ENCODE data around the gene NTM.

Gene NTM

DNA sequence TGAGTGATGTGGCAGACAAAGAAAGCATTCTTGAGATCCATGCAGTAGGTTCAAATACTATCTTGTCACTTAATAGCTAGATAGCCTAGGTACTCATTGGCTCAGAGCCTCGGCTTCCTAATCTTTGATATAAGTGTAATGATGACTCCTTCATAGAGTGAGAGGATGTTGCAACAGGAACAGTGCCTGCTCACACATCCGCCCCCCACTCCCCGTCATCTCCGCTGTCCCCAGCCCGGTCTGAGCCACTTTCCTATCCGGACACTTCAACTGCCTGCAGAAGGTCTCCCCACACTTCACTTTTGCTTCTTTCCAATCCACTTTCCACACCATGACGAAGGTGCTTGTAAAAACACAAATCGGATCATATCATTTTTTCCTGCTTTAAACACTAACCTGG lies 128.8 kb downstream of the NTM start:
- DNase-seq (ENCODE audit: low read depth) = no peak

DNA sequence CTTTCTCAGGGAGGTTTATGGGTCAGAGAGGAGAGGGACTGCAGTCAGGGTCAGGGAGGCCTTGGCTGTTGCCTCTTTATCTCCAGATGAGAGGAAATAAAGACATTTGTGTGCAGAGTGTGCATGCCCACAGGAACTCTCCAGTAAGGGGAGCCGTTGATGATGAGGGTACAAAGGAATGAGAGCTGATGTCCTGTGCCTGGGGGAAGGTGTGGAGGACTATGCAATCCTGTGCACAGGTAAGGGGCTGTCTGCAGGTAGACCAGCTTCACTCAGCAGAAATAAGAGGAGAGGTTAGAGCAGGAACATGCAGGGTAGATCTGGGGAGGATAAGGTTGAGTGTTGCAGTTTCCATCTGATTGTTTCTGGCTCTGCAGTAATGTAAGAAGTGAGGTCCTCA lies 132.6 kb downstream of the NTM start:
- no peak for DNase-seq (ENCODE audit: low read depth)

DNA sequence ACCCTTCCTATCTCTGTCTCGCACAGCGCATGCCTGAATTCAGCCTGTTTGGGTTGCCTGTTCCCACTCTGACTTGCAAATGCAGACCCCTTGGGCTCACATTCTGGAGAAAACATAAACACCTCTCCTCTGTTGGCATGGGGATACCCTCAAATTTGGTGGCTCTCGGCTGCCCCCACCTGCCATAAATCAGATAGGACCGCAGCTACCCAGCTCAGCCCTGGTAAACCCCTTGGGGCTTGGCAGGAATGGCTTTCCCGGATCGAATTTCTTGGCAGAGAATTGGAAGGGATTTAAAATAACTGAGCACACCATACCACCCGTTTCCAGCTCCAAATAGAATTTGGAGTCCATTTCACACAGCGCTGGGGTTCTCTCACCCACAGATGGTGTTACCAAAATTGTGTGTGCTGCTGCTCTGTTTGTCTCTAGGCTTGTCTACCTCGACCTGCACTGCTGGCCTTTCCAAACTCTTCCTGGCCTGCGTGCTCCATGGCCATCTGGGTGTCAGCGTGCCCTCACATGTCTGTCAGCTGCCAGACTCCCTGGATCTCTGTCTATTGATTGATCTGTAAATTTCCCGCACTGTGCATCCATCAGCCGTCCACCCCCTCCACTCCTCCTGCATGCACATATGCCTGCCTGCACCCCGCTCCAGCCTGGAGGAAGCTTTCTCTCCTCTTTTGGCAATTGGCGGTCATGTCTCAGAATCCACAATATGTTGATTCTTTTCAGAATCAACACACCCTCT lies 134.0 kb downstream of the NTM start:
- no peak for DNase-seq (ENCODE audit: low read depth)

DNA sequence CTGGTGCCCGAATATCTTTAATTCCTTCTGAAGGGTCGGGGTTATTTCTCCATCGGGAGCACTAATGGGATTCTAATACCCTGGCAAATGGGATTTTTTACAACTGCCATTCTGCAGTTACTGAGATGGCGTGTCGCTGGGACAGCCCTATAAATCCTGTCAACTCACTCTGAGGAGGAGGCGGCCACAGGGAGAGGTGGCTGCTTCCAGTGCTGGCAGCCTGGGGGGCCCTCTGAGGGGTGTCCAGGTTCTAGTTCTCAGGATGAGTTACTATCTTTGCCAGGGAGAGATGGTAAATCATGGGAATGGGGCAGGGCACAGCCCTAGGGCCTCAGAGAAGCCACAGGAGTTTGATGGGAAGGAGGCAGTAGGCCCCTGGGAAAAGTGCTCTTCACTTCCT lies 135.9 kb downstream of the NTM start:
- no peak for DNase-seq (ENCODE audit: low read depth)

DNA sequence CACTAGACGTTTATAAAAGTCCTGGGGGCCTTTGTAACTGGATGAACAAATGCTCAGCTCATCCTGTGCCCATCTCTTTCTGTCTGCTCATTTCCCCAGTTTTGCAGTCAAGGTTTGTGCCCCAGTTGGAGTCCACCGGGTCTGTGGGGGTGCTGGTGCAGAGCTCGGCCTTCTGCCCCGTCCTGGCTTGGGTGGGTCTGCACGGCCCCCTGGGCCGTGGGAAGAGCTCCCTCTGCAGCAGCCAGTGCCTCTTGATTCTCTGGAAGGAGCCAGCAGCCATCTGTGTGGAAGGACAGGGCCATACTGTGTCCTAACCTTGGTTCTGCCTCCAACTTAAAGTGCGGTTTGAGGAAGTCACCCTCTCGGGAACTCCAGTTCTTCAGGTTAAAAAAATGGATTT lies 140.2 kb downstream of the NTM start:
- DNase-seq (ENCODE audit: low read depth) = no peak

DNA sequence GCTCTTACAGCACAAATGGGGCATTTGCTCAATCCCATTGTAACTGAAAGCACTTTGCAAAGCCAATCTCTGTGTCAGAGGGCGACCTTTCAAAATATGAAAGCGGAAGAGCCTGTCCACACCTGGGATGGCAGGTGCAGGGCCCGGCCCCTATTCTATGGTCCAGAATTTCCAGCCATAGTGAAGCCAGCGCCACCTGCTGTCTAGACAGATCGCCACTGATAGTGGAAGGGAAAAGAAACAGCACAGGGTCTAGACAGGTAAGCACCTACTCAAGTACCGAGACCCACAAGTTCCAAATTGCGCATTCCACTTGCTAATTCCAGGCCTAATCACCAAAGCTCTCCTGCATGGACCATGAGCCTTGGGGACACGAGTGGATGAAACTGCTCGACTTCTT lies 141.4 kb downstream of the NTM start:
- no peak for DNase-seq (ENCODE audit: low read depth)

DNA sequence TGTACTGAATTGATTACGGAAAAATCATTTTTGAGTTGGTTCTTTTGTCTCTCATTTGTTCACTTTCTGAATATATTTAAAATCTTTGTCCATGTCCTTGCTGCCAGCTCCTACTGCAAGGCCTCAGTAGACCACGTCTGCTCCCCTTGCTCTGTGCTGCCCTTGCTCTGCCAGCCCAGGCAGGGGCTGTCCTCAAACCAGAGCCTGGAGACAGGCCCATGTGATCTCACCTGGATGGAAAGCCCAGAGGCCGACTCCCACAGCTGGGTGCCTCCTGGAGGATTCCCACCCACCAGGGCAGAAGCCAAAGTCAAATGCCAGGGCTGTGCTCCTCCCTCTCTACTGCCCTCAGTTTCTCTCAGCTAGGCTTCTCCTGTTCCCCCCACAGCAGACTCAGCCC lies 141.8 kb downstream of the NTM start:
- DNase-seq (ENCODE audit: low read depth) = no peak

DNA sequence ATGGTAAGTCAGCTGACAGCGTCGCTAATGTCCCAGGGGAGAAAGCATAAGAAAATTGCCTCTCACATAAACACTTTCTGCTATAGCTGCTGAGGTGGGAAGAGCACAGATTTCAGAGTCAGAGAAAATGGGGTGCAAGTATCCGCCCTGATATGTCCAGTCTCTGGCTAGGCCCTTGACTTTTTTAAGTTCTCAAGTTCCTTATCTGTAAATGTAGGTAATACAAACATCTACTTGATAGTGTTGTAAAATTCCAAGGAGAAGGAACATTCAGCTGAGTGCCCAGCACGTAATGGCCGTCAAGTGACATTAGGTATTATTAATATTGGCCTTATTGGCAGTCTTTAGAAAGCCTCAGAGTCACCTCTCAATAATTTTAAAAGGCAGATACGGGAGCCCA lies 143.6 kb downstream of the NTM start:
- no peak for DNase-seq (ENCODE audit: low read depth)

DNA sequence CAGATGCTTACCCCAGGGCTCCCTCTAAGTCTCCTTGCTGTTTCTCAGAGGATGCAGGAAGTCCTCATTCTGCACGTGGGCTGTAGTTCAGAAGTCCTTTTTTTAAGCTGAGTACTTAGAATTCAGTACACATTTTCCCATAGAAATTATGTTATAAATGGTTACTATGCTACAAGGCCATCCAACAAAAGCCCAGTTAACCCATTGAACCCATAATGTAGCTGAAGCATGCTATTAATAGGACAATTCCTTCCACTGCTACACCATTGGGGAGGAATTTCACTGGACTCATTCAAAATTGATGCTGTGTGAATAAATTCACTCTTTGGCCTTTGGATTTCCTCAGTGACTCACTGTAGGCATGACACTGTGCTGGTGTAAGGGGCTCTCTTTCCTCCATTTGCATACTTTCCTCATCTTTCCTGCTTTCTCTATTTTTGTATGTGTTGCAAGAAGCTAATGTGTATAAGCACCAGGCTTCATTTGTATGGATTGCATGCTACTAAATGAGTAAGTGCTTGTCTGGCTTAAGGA lies 148.0 kb downstream of the NTM start:
- DNase-seq (ENCODE audit: low read depth) = no peak

DNA sequence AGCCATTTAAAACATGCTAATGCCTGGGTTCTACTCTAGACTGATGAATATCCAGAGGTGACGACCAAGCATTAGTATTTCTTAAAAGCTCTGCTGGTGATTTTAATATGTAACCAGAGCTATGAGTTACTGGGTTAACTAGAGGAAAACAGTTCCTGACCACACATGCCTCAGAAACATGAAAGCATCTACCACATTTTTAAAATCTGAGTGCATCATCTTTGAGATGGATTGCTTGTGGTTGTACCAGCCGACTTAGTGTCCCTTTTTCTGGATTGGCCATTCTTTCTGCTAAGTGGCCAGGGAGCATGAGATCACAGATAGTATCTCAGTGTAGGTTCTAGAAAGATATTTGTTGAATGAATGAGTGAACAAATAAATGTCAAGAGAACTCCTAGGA lies 152.4 kb downstream of the NTM start:
- no peak for DNase-seq (ENCODE audit: low read depth)

DNA sequence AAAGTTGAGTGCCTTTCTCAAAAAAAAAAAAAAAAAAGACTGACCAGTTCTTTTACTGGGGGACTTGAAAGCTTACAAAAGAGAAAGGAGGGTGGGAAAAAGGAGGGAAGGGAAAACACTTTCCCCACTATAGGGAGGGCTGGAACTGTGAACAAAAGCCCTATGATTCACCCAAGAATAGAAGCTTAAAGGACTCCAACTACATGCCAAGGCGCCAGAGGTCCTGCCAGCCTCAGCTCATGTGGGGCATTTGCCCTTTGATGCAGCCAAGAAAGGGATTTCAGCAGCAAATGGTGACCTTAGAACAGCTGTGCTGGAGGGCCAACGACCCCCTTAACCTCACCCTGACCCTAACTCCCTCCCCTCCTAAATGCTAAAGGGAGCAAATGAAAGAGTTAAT lies 160.0 kb downstream of the NTM start:
- no peak for DNase-seq (ENCODE audit: low read depth)

DNA sequence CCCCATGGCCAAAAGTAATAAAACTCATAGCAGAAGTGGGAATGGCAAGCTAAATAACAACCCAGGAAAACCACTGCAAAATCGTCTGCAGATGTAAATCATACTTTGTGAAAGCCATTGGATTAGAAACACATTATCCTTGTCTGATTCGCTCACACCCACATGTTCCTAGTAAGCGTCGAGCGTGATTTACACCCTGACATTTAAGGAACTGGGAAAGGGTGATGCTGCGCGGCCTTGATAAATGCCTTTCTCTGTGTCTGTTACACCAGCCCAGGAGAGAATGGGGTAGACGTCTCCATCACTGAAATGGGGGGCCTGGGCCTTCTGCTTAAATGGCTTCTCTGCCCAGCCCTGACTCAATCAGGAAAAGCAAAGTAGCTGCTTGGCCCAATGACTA lies 162.7 kb downstream of the NTM start:
- DNase-seq (ENCODE audit: low read depth) = no peak

DNA sequence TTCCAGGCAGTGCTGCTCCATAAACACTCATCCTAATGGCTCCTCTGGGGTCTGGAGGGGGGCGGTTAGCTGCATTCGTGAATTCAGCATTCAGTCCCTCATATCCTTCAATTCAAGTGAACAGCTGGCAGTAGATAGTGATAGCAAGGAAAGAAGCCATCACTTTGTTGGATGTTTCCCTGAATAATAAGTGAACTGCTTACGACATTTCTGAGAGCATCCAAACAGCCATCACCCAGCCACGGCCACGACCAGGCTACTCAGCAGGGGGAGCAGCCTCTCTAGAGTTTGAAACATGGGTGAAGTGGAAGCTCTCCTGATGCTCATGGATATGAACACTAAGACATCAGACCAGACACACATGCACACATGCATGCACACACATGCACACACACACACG lies 163.6 kb downstream of the NTM start:
- no peak for DNase-seq (ENCODE audit: low read depth)

DNA sequence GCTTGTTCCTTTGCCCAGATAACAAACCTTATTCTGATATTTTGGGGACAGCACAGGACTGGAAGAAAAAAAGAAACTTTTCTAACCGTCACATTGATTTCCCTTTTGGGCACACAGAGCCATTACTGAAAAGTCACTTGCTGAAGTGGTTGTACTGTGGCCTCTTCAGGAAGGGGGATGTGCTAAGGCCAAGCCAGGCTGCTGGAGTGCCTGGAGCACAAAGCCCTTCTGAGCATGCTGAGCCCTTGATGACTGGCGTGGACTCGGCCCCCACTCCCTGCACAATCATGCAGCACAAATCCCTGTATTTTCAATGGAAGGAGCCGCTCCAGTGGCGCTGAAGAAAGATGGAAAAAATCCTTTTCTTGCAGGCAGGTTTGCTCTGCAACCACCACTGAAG lies 164.2 kb downstream of the NTM start:
- DNase-seq (ENCODE audit: low read depth) = no peak

DNA sequence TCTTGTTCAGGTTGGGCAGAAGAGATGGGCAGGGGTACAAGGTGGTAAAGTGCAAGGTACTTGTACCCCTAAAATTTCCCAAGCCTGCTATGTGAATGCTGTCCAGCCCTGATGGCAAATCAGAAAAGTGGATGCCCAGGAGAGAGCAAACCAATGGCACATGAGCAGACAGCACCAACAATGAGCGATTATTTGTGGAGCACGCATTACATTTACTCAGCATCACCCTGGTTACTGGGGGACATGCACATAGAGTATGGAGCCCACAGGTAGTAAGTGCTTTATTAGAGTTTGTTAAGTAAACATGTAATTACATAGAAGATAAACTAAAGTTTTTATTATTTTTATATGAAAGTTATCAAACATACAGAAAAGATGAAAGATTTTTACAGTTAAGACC lies 165.7 kb downstream of the NTM start:
- no peak for DNase-seq (ENCODE audit: low read depth)

DNA sequence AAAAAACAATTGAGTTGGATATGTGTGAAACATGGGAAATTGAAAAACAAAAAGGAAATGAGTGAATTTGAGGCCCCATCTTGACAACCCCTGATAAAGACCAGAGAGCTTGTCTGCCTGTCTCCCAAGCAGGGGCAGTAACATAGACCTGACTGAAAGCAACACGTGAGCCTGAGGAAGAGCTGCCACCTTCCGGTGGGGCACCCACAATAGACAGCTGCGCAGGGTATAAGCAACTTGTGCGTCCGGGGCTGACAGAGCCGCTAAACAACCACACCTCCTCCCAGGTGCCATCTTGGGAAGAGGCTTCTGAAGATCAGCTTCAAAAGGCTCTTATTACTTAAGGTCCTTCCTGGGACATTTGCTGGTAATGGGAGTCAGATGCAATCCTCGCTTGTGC lies 166.8 kb downstream of the NTM start:
- DNase-seq (ENCODE audit: low read depth) = no peak

DNA sequence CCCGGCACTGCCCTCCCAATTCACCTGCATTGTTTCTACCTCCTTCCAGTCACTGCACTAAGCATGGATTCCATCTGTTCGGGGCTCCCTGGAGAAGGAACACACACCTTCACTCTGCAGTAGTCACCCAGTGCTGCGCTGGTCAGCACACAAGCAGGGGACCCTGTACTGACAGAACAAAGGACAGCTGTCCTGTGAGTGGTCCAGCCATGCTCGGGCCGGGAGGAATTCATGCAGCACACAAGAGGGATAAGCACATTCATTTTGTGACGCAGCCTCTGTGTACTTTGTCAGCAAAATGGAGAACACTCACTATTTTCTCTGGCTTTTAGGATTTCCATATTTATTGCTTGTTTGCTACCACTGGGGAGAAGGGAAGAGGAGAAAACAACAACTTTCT lies 167.3 kb downstream of the NTM start:
- DNase-seq (ENCODE audit: low read depth) = no peak

DNA sequence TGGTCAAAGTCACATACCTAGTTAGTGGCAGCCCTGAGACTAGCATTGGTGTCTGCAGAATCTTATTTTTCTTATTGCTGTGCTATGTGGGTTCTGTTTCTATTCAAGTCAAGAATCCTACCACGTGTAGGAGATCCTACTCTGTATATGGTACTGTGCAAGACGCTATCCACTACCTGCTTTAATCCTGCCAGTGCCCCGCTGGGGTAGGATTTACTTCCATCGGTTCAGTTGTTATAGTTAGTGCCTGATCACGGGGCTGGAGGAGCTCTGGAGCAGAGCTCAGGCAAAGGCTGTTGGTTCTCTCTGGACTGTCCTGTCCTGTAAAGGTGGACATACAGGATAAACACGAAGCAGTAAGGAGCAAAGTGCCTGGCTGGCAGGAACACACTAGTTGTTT lies 167.9 kb downstream of the NTM start:
- no peak for DNase-seq (ENCODE audit: low read depth)

DNA sequence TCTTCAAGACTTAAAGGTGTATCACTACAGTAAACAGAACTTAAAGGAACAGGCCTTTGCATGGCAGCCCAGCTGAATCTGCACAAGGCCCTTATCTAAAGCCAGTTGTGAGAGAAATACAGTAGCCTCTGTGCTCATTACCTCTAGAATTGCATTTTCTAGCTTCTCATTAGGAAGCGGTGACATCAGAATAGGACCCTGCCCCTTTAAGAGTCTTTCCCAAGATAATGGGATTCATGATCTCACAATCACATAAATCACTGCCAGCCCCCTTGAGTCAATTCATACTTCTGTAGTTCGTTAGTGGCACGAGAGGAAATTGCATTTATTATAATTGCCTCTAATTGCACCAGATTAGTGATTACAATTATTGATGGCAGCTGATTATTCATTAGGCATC lies 170.3 kb downstream of the NTM start:
- DNase-seq (ENCODE audit: low read depth) = no peak

DNA sequence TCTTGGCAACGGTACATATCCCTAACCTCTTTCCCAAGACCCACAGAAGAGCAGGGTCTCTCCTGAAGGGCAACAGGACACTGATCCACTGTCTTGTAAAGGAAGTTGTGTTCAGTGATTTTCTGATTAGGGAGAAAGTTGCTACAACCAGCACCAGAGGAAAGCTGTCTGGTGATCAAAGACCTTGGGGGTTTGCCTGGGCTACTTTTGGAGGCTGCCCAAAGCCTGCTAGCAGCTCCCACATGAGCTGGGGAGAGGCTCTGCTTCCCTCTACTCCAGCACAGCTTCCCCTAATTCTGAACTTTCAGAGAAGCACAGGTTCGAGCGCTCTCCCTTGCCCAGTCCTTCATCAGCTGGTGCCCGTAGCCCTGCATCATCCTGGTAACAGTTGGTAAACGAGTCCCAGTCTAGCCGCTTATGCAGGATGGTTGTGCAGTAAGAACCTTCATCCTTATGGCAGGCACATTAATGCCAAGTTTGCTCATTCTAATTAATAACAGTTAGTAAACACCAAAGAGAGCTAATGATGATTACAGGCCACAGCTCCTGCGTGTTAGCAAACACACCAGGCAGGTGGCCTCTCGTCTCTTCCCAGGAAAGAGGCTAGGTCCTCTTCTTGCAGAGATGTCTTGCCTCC lies 173.1 kb downstream of the NTM start:
- no peak for DNase-seq (ENCODE audit: low read depth)

DNA sequence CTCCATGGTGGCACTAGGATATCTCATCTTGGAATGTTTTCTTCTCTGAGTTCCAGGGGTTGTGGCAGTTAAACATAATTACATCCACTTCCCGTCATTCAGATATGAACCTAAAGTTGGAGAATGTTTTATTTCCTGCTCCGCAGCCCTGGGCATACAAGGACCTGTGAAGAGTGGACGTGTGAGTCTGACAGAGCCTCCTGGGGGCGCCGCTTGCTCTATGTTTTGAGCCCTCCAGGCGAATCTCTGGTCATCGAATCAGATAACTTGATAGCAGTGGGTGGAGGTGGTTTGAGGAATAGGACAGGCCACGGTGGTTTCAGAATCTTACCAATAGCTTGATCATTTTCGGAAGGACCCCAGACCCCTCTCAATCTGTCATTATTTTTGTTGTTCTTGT lies 174.2 kb downstream of the NTM start:
- no peak for DNase-seq (ENCODE audit: low read depth)

DNA sequence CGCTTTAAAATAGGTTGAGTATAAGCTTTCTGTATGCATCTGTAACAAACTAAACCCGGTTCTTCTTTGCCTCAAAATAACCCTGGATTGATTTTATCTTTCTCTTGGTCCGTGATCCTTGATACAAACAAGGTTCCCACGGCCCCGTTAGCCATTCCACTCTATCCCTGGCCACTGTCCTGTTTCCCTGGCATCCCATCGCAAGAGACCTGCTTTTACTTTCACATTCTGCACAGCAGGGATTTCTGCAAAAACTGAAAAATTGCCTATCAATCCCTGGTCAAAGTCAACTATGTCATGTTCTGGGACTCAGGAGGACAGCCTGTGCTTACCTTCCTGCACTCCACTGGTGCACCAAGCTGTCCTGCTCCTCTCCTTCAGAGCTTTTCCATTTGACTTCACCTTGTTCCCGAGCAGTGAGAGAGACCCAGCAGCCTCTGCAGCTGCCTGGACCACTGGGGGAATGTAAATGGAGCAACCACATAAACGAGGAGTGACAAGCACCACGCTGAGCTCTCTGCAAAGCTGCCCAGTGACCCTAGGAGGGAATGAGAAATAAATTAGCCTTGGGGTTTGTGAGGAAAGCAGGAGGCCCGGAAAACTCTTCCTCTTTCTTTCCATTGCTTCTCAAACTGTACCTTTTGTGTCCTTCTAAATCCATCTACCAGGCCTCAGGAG lies 175.9 kb downstream of the NTM start:
- no peak for DNase-seq (ENCODE audit: low read depth)

DNA sequence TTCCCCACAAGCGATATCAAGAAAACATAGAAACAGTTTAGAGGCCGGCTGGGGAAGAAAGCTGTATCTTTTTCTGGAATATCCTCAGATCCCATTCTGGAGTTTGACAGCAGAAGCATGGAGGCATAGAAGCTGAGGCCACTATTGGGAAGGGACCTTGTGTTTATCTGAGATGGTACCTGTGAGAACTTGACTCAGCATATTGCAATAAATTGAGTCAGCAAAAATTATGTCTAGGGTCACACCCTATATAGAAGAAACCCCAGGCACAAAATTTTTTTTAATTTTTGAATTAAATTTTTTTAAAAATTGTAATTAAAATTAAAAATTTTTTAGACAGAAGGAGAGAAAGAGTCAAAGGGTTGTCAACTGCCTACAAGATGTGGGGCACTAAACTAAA lies 178.7 kb downstream of the NTM start:
- no peak for DNase-seq (ENCODE audit: low read depth)

Measured in activated T-helper 1 cell treated with Interleukin-2 at 50 U/mL for 16 hours (primary cell).